ENCODE data around the gene CDCA4.

CDCA4 gene

DNA sequence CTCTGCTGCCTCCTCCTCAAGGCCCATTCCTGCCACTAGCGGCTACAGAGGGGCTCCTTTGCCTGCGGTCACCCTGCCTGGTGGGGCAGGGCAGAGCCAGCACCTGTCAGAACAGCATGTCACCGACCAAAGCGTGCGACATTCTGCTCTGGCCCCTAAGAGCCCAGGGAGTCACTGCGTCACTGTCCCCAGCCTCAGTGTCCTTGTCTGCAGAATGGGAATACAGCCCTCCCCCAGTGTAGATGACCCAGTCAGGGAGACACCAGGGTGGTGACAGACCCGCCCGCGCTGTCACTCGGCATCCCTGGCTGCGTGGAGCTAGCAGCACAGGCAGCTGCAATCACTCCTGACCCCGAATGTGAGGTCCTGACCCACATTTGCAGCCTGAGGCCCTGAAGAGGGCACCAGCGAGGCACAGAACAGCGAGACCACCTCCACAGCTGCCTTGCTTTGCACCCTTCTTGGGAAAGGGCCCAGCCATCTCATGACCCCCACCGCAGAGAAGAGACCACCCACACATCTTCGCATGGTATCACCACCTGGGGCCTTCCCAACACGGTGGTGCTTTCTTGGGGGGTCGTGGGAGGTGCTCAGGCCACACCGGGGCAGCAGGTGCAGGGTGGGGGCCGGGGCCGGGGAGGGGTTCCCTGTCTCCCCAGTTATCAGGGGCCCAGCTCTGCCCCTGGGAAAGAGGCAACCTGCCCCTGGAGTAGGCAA, 45.2 kb downstream of the CDCA4 start:
- Histone ChIP-seq H3K4me2 (ENCODE audit: low read length) (no peak overlapping the region), H3K27me3 (ENCODE audit: insufficient read depth, low read length) (0 out of 2 replicates have a peak, but pooled peaks cover 4% of the 10 kb centered on the region), H3K79me2 (ENCODE audit: insufficient read depth, low read length) (no peaks in the 10 kb centered on the region), H3K4me1 (ENCODE audit: insufficient read depth, low read length, severe bottlenecking) (no peaks in the 10 kb centered on the region), H3F3A (ENCODE audit: insufficient read depth, low read length) (no peaks in the 10 kb centered on the region), H3K27ac (ENCODE audit: low read depth, low read length, poor library complexity, severe bottlenecking) (no peak overlapping the region), H3K36me3 (ENCODE audit: insufficient read depth, low read length) (no peaks in the 10 kb centered on the region), H3K9ac (ENCODE audit: low read length) (no peak overlapping the region), H3K9me3 (ENCODE audit: low read length) (no peaks in the 10 kb centered on the region), H3K9me2 (ENCODE audit: low read depth, low read length) (no peaks in the 10 kb centered on the region), H3K4me3 (ENCODE audit: low read depth, low read length, poor library complexity, severe bottlenecking) (no peak overlapping the region), H4K20me1 (ENCODE audit: insufficient read depth, low read length) (no peaks in the 10 kb centered on the region), H2AFZ (ENCODE audit: low read length) (no peak overlapping the region)
- no peak for TF ChIP-seq EZH2 (IDR thresholded peaks at IDR 0.05; ENCODE audit: borderline replicate concordance, low read length)
- TF ChIP-seq, protein P1, sequence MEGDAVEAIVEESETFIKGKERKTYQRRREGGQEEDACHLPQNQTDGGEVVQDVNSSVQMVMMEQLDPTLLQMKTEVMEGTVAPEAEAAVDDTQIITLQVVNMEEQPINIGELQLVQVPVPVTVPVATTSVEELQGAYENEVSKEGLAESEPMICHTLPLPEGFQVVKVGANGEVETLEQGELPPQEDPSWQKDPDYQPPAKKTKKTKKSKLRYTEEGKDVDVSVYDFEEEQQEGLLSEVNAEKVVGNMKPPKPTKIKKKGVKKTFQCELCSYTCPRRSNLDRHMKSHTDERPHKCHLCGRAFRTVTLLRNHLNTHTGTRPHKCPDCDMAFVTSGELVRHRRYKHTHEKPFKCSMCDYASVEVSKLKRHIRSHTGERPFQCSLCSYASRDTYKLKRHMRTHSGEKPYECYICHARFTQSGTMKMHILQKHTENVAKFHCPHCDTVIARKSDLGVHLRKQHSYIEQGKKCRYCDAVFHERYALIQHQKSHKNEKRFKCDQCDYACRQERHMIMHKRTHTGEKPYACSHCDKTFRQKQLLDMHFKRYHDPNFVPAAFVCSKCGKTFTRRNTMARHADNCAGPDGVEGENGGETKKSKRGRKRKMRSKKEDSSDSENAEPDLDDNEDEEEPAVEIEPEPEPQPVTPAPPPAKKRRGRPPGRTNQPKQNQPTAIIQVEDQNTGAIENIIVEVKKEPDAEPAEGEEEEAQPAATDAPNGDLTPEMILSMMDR (IDR thresholded peaks at IDR 0.05; ENCODE audit: low read length), result no peak

DNA sequence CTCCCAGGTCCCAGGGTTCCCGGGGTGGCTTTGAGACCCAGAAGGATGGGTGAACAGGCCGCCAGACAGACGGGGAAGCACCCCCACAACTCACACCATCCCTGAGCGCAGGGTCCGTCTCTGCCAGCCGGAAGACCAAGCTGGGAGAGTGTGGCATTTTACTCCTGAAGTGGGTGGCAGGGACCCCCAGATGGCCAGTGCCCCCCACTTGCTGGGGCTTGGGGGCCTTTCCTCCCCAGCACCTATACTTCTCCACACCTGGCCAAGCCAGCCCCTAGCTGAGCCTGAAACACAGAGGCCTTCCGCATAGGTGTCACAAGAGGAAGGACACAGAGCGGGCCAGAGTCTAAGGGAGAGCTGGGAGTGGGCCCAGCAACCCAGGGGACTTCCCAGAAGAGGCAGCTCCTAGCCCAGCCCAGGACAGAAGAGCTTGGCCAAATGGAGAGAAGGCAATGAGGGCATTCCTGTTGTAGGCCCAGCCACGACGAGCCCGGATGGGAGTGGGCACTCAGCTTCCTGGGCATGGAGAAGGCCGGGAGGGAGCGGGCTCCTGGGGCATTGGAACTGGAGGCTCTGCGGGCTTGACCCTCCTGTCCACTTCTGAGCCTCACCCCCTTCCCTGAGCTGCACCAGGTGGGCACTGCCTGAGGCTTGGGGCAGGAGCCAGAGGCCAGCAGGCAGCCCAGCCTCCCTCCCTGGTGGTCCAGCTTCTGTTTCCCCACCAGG, 46.1 kb downstream of the CDCA4 start:
- no peak overlapping the region for H2AFZ ChIP-seq (ENCODE audit: low read length)
- no peaks in the 10 kb centered on the region for H3K9me2 ChIP-seq (ENCODE audit: low read depth, low read length)
- no peaks in the 10 kb centered on the region for H3K36me3 ChIP-seq (ENCODE audit: insufficient read depth, low read length)
- no peaks in the 10 kb centered on the region for H3K9me3 ChIP-seq (ENCODE audit: low read length)
- TF ChIP-seq, protein P1 (IDR thresholded peaks at IDR 0.05; ENCODE audit: low read length), result no peak
- TF ChIP-seq EZH2 (IDR thresholded peaks at IDR 0.05; ENCODE audit: borderline replicate concordance, low read length), result no peak
- H3K27me3 ChIP-seq (ENCODE audit: insufficient read depth, low read length), result 0 out of 2 replicates have a peak, but pooled peaks cover 4% of the 10 kb centered on the region
- no peak overlapping the region for H3K4me2 ChIP-seq (ENCODE audit: low read length)
- H3F3A ChIP-seq (ENCODE audit: insufficient read depth, low read length), result no peaks in the 10 kb centered on the region
- no peaks in the 10 kb centered on the region for H3K4me1 ChIP-seq (ENCODE audit: insufficient read depth, low read length, severe bottlenecking)
- H3K4me3 ChIP-seq (ENCODE audit: low read depth, low read length, poor library complexity, severe bottlenecking), result no peak overlapping the region
- H3K9ac ChIP-seq (ENCODE audit: low read length), result no peak overlapping the region
- H3K79me2 ChIP-seq (ENCODE audit: insufficient read depth, low read length), result no peaks in the 10 kb centered on the region
- no peaks in the 10 kb centered on the region for H4K20me1 ChIP-seq (ENCODE audit: insufficient read depth, low read length)
- no peak overlapping the region for H3K27ac ChIP-seq (ENCODE audit: low read depth, low read length, poor library complexity, severe bottlenecking)

DNA sequence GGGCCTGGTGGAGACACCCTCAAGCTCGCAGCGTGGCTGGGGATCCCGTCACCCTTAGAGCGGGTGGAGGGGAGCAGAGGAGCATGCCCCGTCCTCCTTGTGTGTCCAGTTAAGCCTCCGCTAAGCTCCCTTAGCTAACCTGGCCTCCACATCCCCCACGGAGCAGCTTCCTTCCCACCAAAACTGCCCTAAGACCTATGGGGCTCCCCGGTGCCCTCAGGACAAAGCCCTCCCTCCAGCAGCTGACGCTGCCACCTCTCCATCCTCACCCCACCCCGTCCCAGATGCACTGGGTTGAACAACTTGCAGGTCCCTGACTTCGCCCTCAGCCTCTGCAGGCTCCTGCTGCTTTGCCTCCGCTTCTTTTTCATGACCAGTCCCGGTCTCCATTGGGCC, 46.7 kb downstream of the CDCA4 start:
- Histone ChIP-seq H3K4me3 (ENCODE audit: low read depth, low read length, poor library complexity, severe bottlenecking) (no peak overlapping the region), H3K9me3 (ENCODE audit: low read length) (no peaks in the 10 kb centered on the region), H3F3A (ENCODE audit: insufficient read depth, low read length) (no peaks in the 10 kb centered on the region), H3K79me2 (ENCODE audit: insufficient read depth, low read length) (no peaks in the 10 kb centered on the region), H3K4me2 (ENCODE audit: low read length) (no peak overlapping the region), H4K20me1 (ENCODE audit: insufficient read depth, low read length) (no peaks in the 10 kb centered on the region), H3K36me3 (ENCODE audit: insufficient read depth, low read length) (no peaks in the 10 kb centered on the region), H3K27me3 (ENCODE audit: insufficient read depth, low read length) (0 out of 2 replicates have a peak, but pooled peaks cover 4% of the 10 kb centered on the region), H3K27ac (ENCODE audit: low read depth, low read length, poor library complexity, severe bottlenecking) (no peak overlapping the region), H3K9me2 (ENCODE audit: low read depth, low read length) (no peaks in the 10 kb centered on the region), H2AFZ (ENCODE audit: low read length) (no peak overlapping the region), H3K9ac (ENCODE audit: low read length) (no peak overlapping the region), H3K4me1 (ENCODE audit: insufficient read depth, low read length, severe bottlenecking) (no peaks in the 10 kb centered on the region)
- no peak for TF ChIP-seq EZH2 (IDR thresholded peaks at IDR 0.05; ENCODE audit: borderline replicate concordance, low read length)
- TF ChIP-seq, protein P1 (IDR thresholded peaks at IDR 0.05; ENCODE audit: low read length), result no peak
